RWPE2 (cell line): ENCODE results near the gene ALDH3A1.

ENCODE experiments used
- ATAC-seq: fragments of 200-7000 bp; cut with Tn5 transposase; 3 replicates; pipeline ENCODE4 v1.9.1; 2021; ENCODE audit warnings: low read depth
- DNase-seq: peaks from one replicate; pipeline ENCODE4 v3.0.0-alpha.2; 2020; ENCODE audit warnings: low spot score
- H3K27ac ChIP-seq: fragments of 450-650 bp; 2 replicates; pipeline ENCODE4 v1.5.1; 2017; ENCODE audit warnings: mild to moderate bottlenecking; ENCODE audit not compliant: poor library complexity, severe bottlenecking
- H3K27me3 ChIP-seq: fragments of 250-450 bp; sonication (Bioruptor Pico); 2 replicates; pipeline ENCODE4 v1.5.1; 2021; ENCODE audit warnings: mild to moderate bottlenecking, moderate library complexity; ENCODE audit not compliant: insufficient read depth, poor library complexity, severe bottlenecking
- H3K36me3 ChIP-seq: fragments of 250-450 bp; sonication (Bioruptor Pico); 2 replicates; pipeline ENCODE4 v1.5.1; 2020; ENCODE audit warnings: low read depth, mild to moderate bottlenecking, moderate library complexity
- H3K4me1 ChIP-seq: fragments of 250-450 bp; sonication (Bioruptor Pico); 2 replicates; pipeline ENCODE4 v1.5.1; 2021; ENCODE audit warnings: mild to moderate bottlenecking, moderate library complexity; ENCODE audit not compliant: insufficient read depth, poor library complexity, severe bottlenecking
- H3K4me3 ChIP-seq: fragments of 250-450 bp; sonication (Bioruptor Pico); 2 replicates; pipeline ENCODE4 v1.5.1; 2021; ENCODE audit warnings: mild to moderate bottlenecking, moderate library complexity; ENCODE audit not compliant: severe bottlenecking
- H3K9me3 ChIP-seq: fragments of 250-450 bp; sonication (Bioruptor Pico); 2 replicates; pipeline ENCODE4 v1.5.1; 2021; ENCODE audit warnings: mild to moderate bottlenecking, moderate library complexity; ENCODE audit not compliant: severe bottlenecking
- TF ChIP-seq, protein P1 (sequence below): fragments of 450-650 bp; IDR thresholded peaks from one replicate; pipeline ENCODE4 v1.5.1; 2017; ENCODE audit warnings: mild to moderate bottlenecking, moderate library complexity; ENCODE audit not compliant: poor library complexity, severe bottlenecking

The ALDH3A1 gene

DNA sequence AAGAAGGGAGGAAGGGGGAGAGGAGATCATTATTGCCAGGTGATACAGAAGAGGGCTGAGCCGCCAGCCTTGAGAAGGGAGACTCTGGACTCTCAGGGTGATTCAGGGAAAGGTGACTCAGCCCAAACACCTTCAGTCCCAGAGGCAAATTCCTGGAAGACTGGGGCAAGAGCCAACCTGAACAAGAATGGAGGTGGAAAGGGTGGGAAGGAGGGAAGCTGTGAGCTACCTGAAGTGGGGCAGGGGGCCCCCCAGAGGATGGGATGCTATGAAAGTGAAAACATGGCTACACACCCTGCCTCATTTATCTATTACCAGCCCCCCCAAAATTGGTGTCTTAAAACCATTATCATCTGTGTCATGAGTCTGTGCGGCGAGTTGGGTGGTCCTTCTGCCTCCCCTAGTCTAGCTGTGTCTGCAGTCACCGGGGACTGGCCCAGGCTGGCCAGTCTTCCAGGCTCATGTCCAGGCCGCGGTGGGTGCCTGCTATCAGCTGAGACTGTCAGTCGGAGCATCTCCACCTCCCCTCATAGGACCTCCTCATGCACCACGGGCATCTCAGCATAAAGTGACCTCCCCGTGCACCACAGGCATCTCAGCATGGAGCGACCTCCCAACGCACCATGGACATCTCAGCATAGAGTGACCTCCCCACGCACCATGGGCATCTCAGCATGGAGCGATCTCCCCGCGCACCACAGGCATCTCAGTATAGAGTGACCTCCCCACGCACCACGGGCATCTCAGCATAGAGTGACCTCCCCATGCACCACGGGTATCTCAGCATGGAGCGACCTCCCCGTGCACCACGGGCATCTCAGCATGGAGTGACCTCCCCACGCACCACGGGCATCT is 28.5 kb downstream of the ALDH3A1 start:
- TF ChIP-seq, protein P1, sequence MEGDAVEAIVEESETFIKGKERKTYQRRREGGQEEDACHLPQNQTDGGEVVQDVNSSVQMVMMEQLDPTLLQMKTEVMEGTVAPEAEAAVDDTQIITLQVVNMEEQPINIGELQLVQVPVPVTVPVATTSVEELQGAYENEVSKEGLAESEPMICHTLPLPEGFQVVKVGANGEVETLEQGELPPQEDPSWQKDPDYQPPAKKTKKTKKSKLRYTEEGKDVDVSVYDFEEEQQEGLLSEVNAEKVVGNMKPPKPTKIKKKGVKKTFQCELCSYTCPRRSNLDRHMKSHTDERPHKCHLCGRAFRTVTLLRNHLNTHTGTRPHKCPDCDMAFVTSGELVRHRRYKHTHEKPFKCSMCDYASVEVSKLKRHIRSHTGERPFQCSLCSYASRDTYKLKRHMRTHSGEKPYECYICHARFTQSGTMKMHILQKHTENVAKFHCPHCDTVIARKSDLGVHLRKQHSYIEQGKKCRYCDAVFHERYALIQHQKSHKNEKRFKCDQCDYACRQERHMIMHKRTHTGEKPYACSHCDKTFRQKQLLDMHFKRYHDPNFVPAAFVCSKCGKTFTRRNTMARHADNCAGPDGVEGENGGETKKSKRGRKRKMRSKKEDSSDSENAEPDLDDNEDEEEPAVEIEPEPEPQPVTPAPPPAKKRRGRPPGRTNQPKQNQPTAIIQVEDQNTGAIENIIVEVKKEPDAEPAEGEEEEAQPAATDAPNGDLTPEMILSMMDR, result peak; percentile 50
- Histone ChIP-seq H3K27ac (peak overlapping the region; percentile 60), H3K36me3 (no peaks in the 10 kb centered on the region), H3K27me3 (no peaks in the 10 kb centered on the region), H3K4me3 (no peak overlapping the region), H3K4me1 (peaks cover 35% of the 10 kb centered on the region), H3K9me3 (no peaks in the 10 kb centered on the region)
- peak; percentile 90 for ATAC-seq
- DNase-seq, result peak; percentile 80

DNA sequence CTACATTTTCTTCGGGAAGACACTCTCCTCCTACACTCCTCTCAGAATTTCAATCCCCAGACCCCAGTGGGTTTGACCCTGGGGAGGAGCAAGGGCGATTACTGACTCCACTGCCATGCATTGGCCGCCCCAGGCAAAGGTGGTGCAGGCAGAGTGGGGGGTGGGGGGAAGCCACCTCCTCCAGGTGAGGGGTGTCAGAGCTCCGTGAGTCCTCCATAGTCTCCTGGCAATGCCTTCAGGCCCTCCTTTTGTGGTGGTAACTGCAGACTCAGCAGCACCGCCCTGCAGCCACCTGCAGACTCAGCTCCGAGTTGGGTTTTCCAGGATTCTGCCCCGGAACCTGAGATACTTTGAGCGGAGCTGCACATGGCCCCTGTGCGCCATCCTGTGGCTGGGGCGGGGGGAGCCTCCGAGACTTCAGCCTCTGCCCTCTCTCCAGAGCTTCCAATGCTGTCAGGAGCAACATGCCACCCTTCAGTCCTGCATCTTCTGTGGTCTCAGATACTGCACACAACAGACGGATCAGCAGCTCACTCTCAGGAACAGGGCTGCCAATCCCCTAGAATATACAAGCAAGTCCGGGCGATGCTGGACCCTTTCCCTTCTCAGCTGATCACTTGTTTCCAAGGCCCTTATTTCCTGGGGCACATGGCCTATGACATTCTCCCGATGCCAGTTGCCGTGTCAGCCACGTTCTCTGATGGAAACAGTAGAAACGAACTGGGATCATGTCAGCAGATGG is 29.3 kb downstream of the ALDH3A1 start:
- H3K4me1 ChIP-seq, result peaks cover 27% of the 10 kb centered on the region
- H3K27me3 ChIP-seq, result no peaks in the 10 kb centered on the region
- TF ChIP-seq, protein P1, result no peak
- no peaks in the 10 kb centered on the region for H3K9me3 ChIP-seq
- ATAC-seq, result peak; percentile 2; the same call in 2 of the 3 replicates
- H3K36me3 ChIP-seq, result no peaks in the 10 kb centered on the region
- H3K27ac ChIP-seq, result peak overlapping the region; percentile 60
- H3K4me3 ChIP-seq, result no peak overlapping the region
- no peak for DNase-seq

DNA sequence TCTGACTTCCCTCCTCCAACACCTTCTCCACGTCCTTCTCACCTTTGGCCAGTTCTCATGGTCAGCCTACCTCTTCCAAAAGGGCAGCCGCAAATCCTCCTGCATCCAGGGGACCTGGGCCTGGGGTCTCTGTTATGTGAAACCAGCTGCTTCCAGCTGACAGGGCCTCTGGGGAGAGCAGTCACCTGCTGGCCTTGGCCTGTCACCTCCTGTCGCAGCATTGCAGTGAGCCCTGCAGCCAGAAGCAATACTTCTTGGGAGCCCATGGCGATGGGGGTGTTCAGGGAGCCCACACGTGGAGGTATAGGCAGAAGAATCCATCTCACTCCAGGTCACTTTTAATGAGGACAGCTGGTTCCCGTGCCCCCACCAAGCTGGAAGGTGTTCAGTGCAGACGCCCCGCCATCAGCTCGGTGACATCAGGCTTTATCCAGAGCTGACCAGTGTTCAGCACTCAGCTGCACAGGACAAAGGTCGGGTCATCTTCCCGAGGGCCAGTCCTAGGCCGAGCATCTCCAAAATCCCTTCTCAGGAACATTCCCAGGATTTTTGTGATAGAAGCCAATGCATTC is 30.0 kb downstream of the ALDH3A1 start:
- Histone ChIP-seq H3K4me3 (no peak overlapping the region), H3K36me3 (no peaks in the 10 kb centered on the region), H3K9me3 (no peaks in the 10 kb centered on the region), H3K27me3 (no peaks in the 10 kb centered on the region), H3K27ac (peak overlapping the region; percentile 60), H3K4me1 (peaks cover 24% of the 10 kb centered on the region)
- ATAC-seq (no peak), DNase-seq (no peak)
- TF ChIP-seq, protein P1, result no peak

DNA sequence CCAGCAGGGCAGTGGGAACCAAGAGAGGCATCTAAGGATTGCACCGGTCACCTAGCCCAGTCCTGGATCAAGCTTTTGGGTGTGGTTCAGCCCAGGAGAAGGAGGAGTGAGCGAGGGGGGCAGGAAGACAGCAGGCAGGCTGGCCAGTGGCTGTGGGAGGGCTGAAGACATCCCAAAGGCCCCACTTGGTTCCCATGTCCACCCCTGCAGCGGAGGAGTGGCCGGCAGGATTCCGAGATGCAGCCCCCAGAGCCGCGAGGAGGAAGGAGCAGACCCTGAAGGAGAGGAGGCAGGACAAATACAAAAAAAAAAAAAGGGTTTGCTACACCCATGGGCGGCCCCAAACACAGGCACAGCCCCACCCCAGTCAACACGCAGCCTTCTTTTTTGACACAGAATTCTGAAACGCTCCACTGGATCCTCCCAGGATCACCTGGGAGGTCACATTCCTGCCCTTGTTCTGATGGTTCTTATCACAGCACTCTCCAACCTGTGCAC is 30.6 kb downstream of the ALDH3A1 start:
- H3K9me3 ChIP-seq, result no peaks in the 10 kb centered on the region
- H3K4me3 ChIP-seq, result no peak overlapping the region
- H3K27ac ChIP-seq, result no peak overlapping the region
- no peaks in the 10 kb centered on the region for H3K27me3 ChIP-seq
- H3K36me3 ChIP-seq, result no peaks in the 10 kb centered on the region
- TF ChIP-seq, protein P1, result no peak
- H3K4me1 ChIP-seq, result peaks cover 24% of the 10 kb centered on the region
- ATAC-seq (no peak), DNase-seq (no peak)
